H7 (cell line): ENCODE measurements around the gene HEG1. TPM values are rescaled to one million over a fixed set of nuclear protein-coding genes. Genes with fewer than 3 reads are reported as not detected.

Experiments used
- DNase-seq: peaks from one replicate; pipeline ENCODE4 v3.0.0; 2012
- H3K27me3 ChIP-seq: 2 replicates; pipeline ENCODE4 v1.6.0; 2011; ENCODE audit warnings: mild to moderate bottlenecking, low read length; ENCODE audit not compliant: control insufficient read depth, insufficient read depth
- H3K36me3 ChIP-seq: replicated peaks from 2 replicates; pipeline ENCODE4 v1.5.1; 2011; ENCODE audit warnings: low read length; ENCODE audit not compliant: control insufficient read depth, insufficient read depth
- H3K4me3 ChIP-seq: 2 replicates; pipeline ENCODE4 v1.5.1; 2011; ENCODE audit warnings: low read depth, mild to moderate bottlenecking, control low read depth, low read length, moderate library complexity; ENCODE audit not compliant: insufficient read depth
- total RNA-seq: library from RNA; depleted of rRNA; stranded (reverse); fragments of >200 nt; shearing (Covaris generic); gene quantifications from 2 replicates; pipeline ENCODE4 v1.2.3, GENCODE V29; 2014

Gene HEG1
- total RNA-seq, 1 experiment from 2014 or later = 18.0 TPM

GRCh38 chr3:125061170-125061569 lies 5.4 kb upstream of the HEG1 start:
- peaks cover 10% of the 10 kb centered on the region; the same call in 1 of the 2 replicates for H3K27me3 ChIP-seq
- DNase-seq = no peak
- H3K4me3 ChIP-seq = no peak overlapping the region
- no peaks in the 10 kb centered on the region for H3K36me3 ChIP-seq

- H3K27me3 ChIP-seq = peaks cover 17% of the 10 kb centered on the region; the same call in 1 of the 2 replicates
- no peak overlapping the region for H3K4me3 ChIP-seq
- no peak for DNase-seq
- no peaks in the 10 kb centered on the region for H3K36me3 ChIP-seq
Observed at GRCh38 chr3:125059488-125060245, 3.9 kb upstream of the HEG1 start.

GRCh38 chr3:125058959-125059358 lies 3.2 kb upstream of the HEG1 start:
- Histone ChIP-seq H3K27me3 (peaks cover 18% of the 10 kb centered on the region; the same call in 1 of the 2 replicates), H3K4me3 (no peak overlapping the region), H3K36me3 (no peaks in the 10 kb centered on the region)
- no peak for DNase-seq

- H3K36me3 ChIP-seq = no peaks in the 10 kb centered on the region
- H3K27me3 ChIP-seq = peaks cover 18% of the 10 kb centered on the region; the same call in 1 of the 2 replicates
- DNase-seq = no peak
- H3K4me3 ChIP-seq = no peak overlapping the region
Observed at GRCh38 chr3:125058529-125058928, 2.7 kb upstream of the HEG1 start.

GRCh38 chr3:125057186-125057850 lies 1.5 kb upstream of the HEG1 start:
- peaks cover 18% of the 10 kb centered on the region; the same call in 1 of the 2 replicates for H3K27me3 ChIP-seq
- no peak overlapping the region for H3K4me3 ChIP-seq
- H3K36me3 ChIP-seq = no peaks in the 10 kb centered on the region
- DNase-seq = no peak

- H3K27me3 ChIP-seq = peaks cover 18% of the 10 kb centered on the region; the same call in 1 of the 2 replicates
- peak overlapping the region; percentile 66 for H3K4me3 ChIP-seq
- no peaks in the 10 kb centered on the region for H3K36me3 ChIP-seq
- peak; percentile 86 for DNase-seq
Observed at GRCh38 chr3:125055331-125055912, 375 bp downstream of the HEG1 start.

GRCh38 chr3:125054449-125055329 lies 1.1 kb downstream of the HEG1 start:
- H3K4me3 ChIP-seq = peak overlapping the region; percentile 66
- H3K27me3 ChIP-seq = peaks cover 18% of the 10 kb centered on the region; the same call in 1 of the 2 replicates
- peak; percentile 73 for DNase-seq
- no peaks in the 10 kb centered on the region for H3K36me3 ChIP-seq

- no peaks in the 10 kb centered on the region for H3K36me3 ChIP-seq
- H3K27me3 ChIP-seq = peaks cover 18% of the 10 kb centered on the region; the same call in 1 of the 2 replicates
- H3K4me3 ChIP-seq = no peak overlapping the region; the same call in 1 of the 2 replicates
- DNase-seq = no peak
Observed at GRCh38 chr3:125054062-125054448, 1.7 kb downstream of the HEG1 start.

- Histone ChIP-seq H3K36me3 (no peaks in the 10 kb centered on the region), H3K27me3 (peaks cover 18% of the 10 kb centered on the region; the same call in 1 of the 2 replicates), H3K4me3 (no peak overlapping the region)
- no peak for DNase-seq
Observed at GRCh38 chr3:125053304-125053699, 2.5 kb downstream of the HEG1 start.

- Histone ChIP-seq H3K27me3 (peaks cover 15% of the 10 kb centered on the region; the same call in 1 of the 2 replicates), H3K36me3 (no peaks in the 10 kb centered on the region), H3K4me3 (no peak overlapping the region)
- no peak for DNase-seq
Observed at GRCh38 chr3:125052624-125053303, 3.0 kb downstream of the HEG1 start.

- Histone ChIP-seq H3K27me3 (peaks cover 12% of the 10 kb centered on the region; the same call in 1 of the 2 replicates), H3K4me3 (no peak overlapping the region), H3K36me3 (no peaks in the 10 kb centered on the region)
- DNase-seq = peak; percentile 64
Observed at GRCh38 chr3:125051715-125052581, 3.8 kb downstream of the HEG1 start.

GRCh38 chr3:125051205-125051604 lies 4.6 kb downstream of the HEG1 start:
- Histone ChIP-seq H3K36me3 (no peaks in the 10 kb centered on the region), H3K27me3 (peaks cover 8% of the 10 kb centered on the region; the same call in 1 of the 2 replicates), H3K4me3 (no peak overlapping the region)
- DNase-seq = no peak
